Measurements from ENCODE around the gene PLET1. TPM values are rescaled to one million over a fixed set of nuclear protein-coding genes. Genes with fewer than 3 reads are reported as not detected.
"Not testable (repeated sequence)": the region's sequence is repeated elsewhere in the genome, so short reads cannot be mapped to it uniquely, and the experiment has no call there.

PLET1 gene
- total RNA-seq, 1 donor from 2014 or later, result not detected

GRCh38 chr11:112206071-112206470 lies 54.6 kb downstream of the PLET1 start:
- H3K27ac ChIP-seq, result no peak overlapping the region
- no peak overlapping the region for H3K4me2 ChIP-seq
- H3K27me3 ChIP-seq, result peaks cover 28% of the 10 kb centered on the region
- no peaks in the 10 kb centered on the region for H3K4me1 Mint-ChIP-seq
- no peak overlapping the region for H3K4me3 Mint-ChIP-seq
- H3K27ac Mint-ChIP-seq, result no peak overlapping the region
- H3F3A ChIP-seq (ENCODE audit: low read depth), result no peaks in the 10 kb centered on the region
- no peaks in the 10 kb centered on the region for H3K36me3 Mint-ChIP-seq
- H3K27me3 Mint-ChIP-seq (ENCODE audit: insufficient read depth, low read depth), result no peaks in the 10 kb centered on the region
- H3K9ac ChIP-seq, result no peak overlapping the region
- no peaks in the 10 kb centered on the region for H3K9me3 ChIP-seq (ENCODE audit: low read depth)
- DNase-seq (ENCODE audit: low spot score), result no peak
- peaks cover 3% of the 10 kb centered on the region for H3K9me3 Mint-ChIP-seq
- TF ChIP-seq CTCF (IDR thresholded peaks at IDR 0.05), result no peak
- TF ChIP-seq EZH2 (IDR thresholded peaks at IDR 0.05), result no peak
- TF ChIP-seq EZH2phosphoT487 (IDR thresholded peaks at IDR 0.05), result no peak
- no peak overlapping the region for H2AFZ ChIP-seq (replicated peaks)
- H4K20me1 ChIP-seq (ENCODE audit: low read depth), result no peaks in the 10 kb centered on the region
- no peaks in the 10 kb centered on the region for H3K4me1 ChIP-seq
- H3K36me3 ChIP-seq, result no peaks in the 10 kb centered on the region
- H3K4me3 ChIP-seq, result no peak overlapping the region
- H3K79me2 ChIP-seq (ENCODE audit: low read depth), result no peaks in the 10 kb centered on the region

- H3K27me3 Mint-ChIP-seq (ENCODE audit: insufficient read depth, low read depth), result peaks cover 4% of the 10 kb centered on the region
- H3K4me1 ChIP-seq, result no peaks in the 10 kb centered on the region
- no peak for DNase-seq (ENCODE audit: low spot score)
- H3K4me3 Mint-ChIP-seq, result no peak overlapping the region
- H3K4me3 ChIP-seq, result no peak overlapping the region
- H3K4me1 Mint-ChIP-seq, result no peaks in the 10 kb centered on the region
- H2AFZ ChIP-seq (replicated peaks), result no peak overlapping the region
- H3K9me3 ChIP-seq (ENCODE audit: low read depth), result no peaks in the 10 kb centered on the region
- no peak overlapping the region for H3K27ac ChIP-seq
- H3K27me3 ChIP-seq, result peaks cover 31% of the 10 kb centered on the region
- no peaks in the 10 kb centered on the region for H3K9me3 Mint-ChIP-seq
- no peaks in the 10 kb centered on the region for H3K36me3 Mint-ChIP-seq
- H3K9ac ChIP-seq, result no peak overlapping the region
- H3K36me3 ChIP-seq, result no peaks in the 10 kb centered on the region
- H4K20me1 ChIP-seq (ENCODE audit: low read depth), result no peaks in the 10 kb centered on the region
- no peak overlapping the region for H3K4me2 ChIP-seq
- no peak overlapping the region for H3K27ac Mint-ChIP-seq
- no peaks in the 10 kb centered on the region for H3K79me2 ChIP-seq (ENCODE audit: low read depth)
- no peaks in the 10 kb centered on the region for H3F3A ChIP-seq (ENCODE audit: low read depth)
- no peak for TF ChIP-seq EZH2phosphoT487 (IDR thresholded peaks at IDR 0.05)
- TF ChIP-seq EZH2 (IDR thresholded peaks at IDR 0.05), result no peak
- no peak for TF ChIP-seq CTCF (IDR thresholded peaks at IDR 0.05)
Measured at GRCh38 chr11:112200252-112200651, 60.4 kb downstream of the PLET1 start.

GRCh38 chr11:112199101-112199500 lies 61.6 kb downstream of the PLET1 start:
- H3K27ac Mint-ChIP-seq, result not testable (repeated sequence)

More at GRCh38 chr11:112199101-112199500, 61.6 kb downstream of the PLET1 start:
- not testable (repeated sequence) for H3K4me2 ChIP-seq; H3K4me1 Mint-ChIP-seq; H3K27ac ChIP-seq; H3K4me1 ChIP-seq; H3K79me2 ChIP-seq (ENCODE audit: low read depth); H3K36me3 Mint-ChIP-seq; H3K27me3 Mint-ChIP-seq (ENCODE audit: insufficient read depth, low read depth); H4K20me1 ChIP-seq (ENCODE audit: low read depth); H3K9me3 ChIP-seq (ENCODE audit: low read depth); DNase-seq (ENCODE audit: low spot score); H3K9ac ChIP-seq; H3K4me3 ChIP-seq; H3K36me3 ChIP-seq; H3F3A ChIP-seq (ENCODE audit: low read depth); H2AFZ ChIP-seq (replicated peaks); H3K4me3 Mint-ChIP-seq; H3K9me3 Mint-ChIP-seq
- peaks cover 31% of the 10 kb centered on the region for H3K27me3 ChIP-seq

Small RNAs within 50 kb of the gene (small RNA-seq; reads per million reads assigned to genes)
- gene MRPS36P4, result not detected

Other genes starting within 250 kb of the PLET1 start
- gene DLAT, start 235.5 kb downstream of the PLET1 start, total RNA-seq (ENCODE audit: low replicate concordance), result 48.2 and 55.7 TPM in 2 replicates
- 1.6 and 3.5 TPM in 2 replicates for gene PIH1D2, start 186.8 kb downstream of the PLET1 start, total RNA-seq (ENCODE audit: low replicate concordance)
- 35.9 and 60.0 TPM in 2 replicates for gene NKAPD1, start 186.6 kb downstream of the PLET1 start, total RNA-seq (ENCODE audit: low replicate concordance)
- 38.9 and 46.9 TPM in 2 replicates for gene TIMM8B, start 174.1 kb downstream of the PLET1 start, total RNA-seq (ENCODE audit: low replicate concordance)
- 59.7 and 75.4 TPM in 2 replicates for gene SDHD, start 174.0 kb downstream of the PLET1 start, total RNA-seq (ENCODE audit: low replicate concordance)
- 1.5 TPM in 1 of 2 replicates, not detected in the other for gene IL18, start 96.8 kb downstream of the PLET1 start, total RNA-seq (ENCODE audit: low replicate concordance)
- 0.15 and 0.51 TPM in 2 replicates for gene TEX12, start 93.5 kb downstream of the PLET1 start, total RNA-seq (ENCODE audit: low replicate concordance)
- 0.87 TPM in 1 of 2 replicates, not detected in the other for gene BCO2, start 85.3 kb downstream of the PLET1 start, total RNA-seq (ENCODE audit: low replicate concordance)
- gene PTS, start 34.4 kb downstream of the PLET1 start, total RNA-seq (ENCODE audit: low replicate concordance), result 44.8 and 108 TPM in 2 replicates